Nephron (organoid): ENCODE measurements around the gene DENND6B.
A peak's percentile ranks its signal among the peaks of the same experiment; 100 is the strongest.

Experiments used
- H3K27ac Mint-ChIP-seq, 3 experiments: 2 replicates each; pipeline ENCODE4 v1.8.0; 2020; ENCODE audit warnings: mixed read lengths in 3 of 3, mild to moderate bottlenecking in 2 of 3, moderate library complexity in 1 of 3
- H3K27me3 Mint-ChIP-seq: 2 replicates; pipeline ENCODE4 v1.8.0; 2021; ENCODE audit warnings: low read depth, mild to moderate bottlenecking, moderate library complexity, mixed read lengths
- H3K36me3 Mint-ChIP-seq: 2 replicates; pipeline ENCODE4 v1.8.0; 2020; ENCODE audit warnings: low read depth, mixed read lengths
- H3K4me1 Mint-ChIP-seq: 2 replicates; pipeline ENCODE4 v1.8.0; 2020; ENCODE audit warnings: mixed read lengths
- H3K4me3 Mint-ChIP-seq, 3 experiments: 2 replicates each; pipeline ENCODE4 v1.8.0; 2020; ENCODE audit warnings: mild to moderate bottlenecking in 3 of 3, mixed read lengths in 3 of 3, moderate library complexity in 2 of 3
- H3K9me3 Mint-ChIP-seq: 2 replicates; pipeline ENCODE4 v1.8.0; 2020; ENCODE audit warnings: mixed read lengths
- CTCF ChIP-seq, 3 experiments: fragments of 200-600 bp; sonication (generic); IDR thresholded peaks; one replicate each; pipeline ENCODE4 v1.5.0; 2021; ENCODE audit warnings: antibody characterized with exemption in 3 of 3; ENCODE audit not compliant: unreplicated experiment in 3 of 3

Gene DENND6B

GRCh38 chr22:50306753-50307749 lies 19.8 kb downstream of the DENND6B start, which contains the start of gene PLXNB2:
Gene PLXNB2, minus strand, starts transcription at chr22:50307646. Its CDS starts 17,062 bp downstream, at chr22:50290584.
- Mint-ChIP-seq H3K9me3 (no peaks in the 10 kb centered on the region), H3K27ac (peak within 1 kb of the TSS; percentile 95 to 99 (median 97)), H3K36me3 (no peaks in the 10 kb centered on the region), H3K4me1 (peaks cover 35% of the 10 kb centered on the region), H3K4me3 (peak within 1 kb of the TSS; percentile 88 to 93 (median 92)), H3K27me3 (no peaks in the 10 kb centered on the region)
- TF ChIP-seq CTCF (IDR thresholded peaks at IDR 0.05; ENCODE audit: unreplicated experiment in 3 of 3), result no peak

GRCh38 chr22:50305923-50306566 lies 20.8 kb downstream of the DENND6B start:
- no peak for TF ChIP-seq CTCF (IDR thresholded peaks at IDR 0.05; ENCODE audit: unreplicated experiment in 3 of 3)
- Mint-ChIP-seq H3K4me1 (peaks cover 43% of the 10 kb centered on the region), H3K27me3 (no peaks in the 10 kb centered on the region)

GRCh38 chr22:50305393-50305922 lies 21.4 kb downstream of the DENND6B start:
- no peak for TF ChIP-seq CTCF (IDR thresholded peaks at IDR 0.05; ENCODE audit: unreplicated experiment in 3 of 3)
- Mint-ChIP-seq H3K4me1 (peaks cover 46% of the 10 kb centered on the region), H3K27me3 (no peaks in the 10 kb centered on the region)

More at GRCh38 chr22:50305923-50306566, 20.8 kb downstream of the DENND6B start:
- H3K36me3 Mint-ChIP-seq, result no peaks in the 10 kb centered on the region
- peak overlapping the region; percentile 95 to 99 (median 97) for H3K27ac Mint-ChIP-seq
- peak overlapping the region; percentile 88 to 93 (median 92) for H3K4me3 Mint-ChIP-seq
- no peaks in the 10 kb centered on the region for H3K9me3 Mint-ChIP-seq

GRCh38 chr22:50304528-50305392 lies 22.1 kb downstream of the DENND6B start:
- Mint-ChIP-seq H3K27me3 (no peaks in the 10 kb centered on the region), H3K4me3 (peak overlapping the region; percentile 88 to 93 (median 92)), H3K36me3 (no peaks in the 10 kb centered on the region), H3K27ac (peak overlapping the region; percentile 82 to 97 (median 83)), H3K9me3 (no peaks in the 10 kb centered on the region), H3K4me1 (peaks cover 46% of the 10 kb centered on the region)
- TF ChIP-seq CTCF (IDR thresholded peaks at IDR 0.05; ENCODE audit: unreplicated experiment in 3 of 3), result no peak

More at GRCh38 chr22:50305393-50305922, 21.4 kb downstream of the DENND6B start:
- H3K9me3 Mint-ChIP-seq, result no peaks in the 10 kb centered on the region
- H3K27ac Mint-ChIP-seq, result peak overlapping the region; percentile 95 to 99 (median 97)
- no peaks in the 10 kb centered on the region for H3K36me3 Mint-ChIP-seq
- H3K4me3 Mint-ChIP-seq, result peak overlapping the region; percentile 88 to 93 (median 92)

GRCh38 chr22:50303848-50304527 lies 22.8 kb downstream of the DENND6B start:
- TF ChIP-seq CTCF (IDR thresholded peaks at IDR 0.05; ENCODE audit: unreplicated experiment in 3 of 3), result no peak
- Mint-ChIP-seq H3K4me1 (peaks cover 45% of the 10 kb centered on the region), H3K9me3 (no peaks in the 10 kb centered on the region), H3K36me3 (no peaks in the 10 kb centered on the region), H3K27me3 (no peaks in the 10 kb centered on the region), H3K27ac (peak overlapping the region; percentile 82 to 91 (median 83)), H3K4me3 (peak overlapping the region; percentile 80 to 93 (median 87))
